Psoas muscle (tissue), 8 donors: ENCODE data around the gene SYNE2. TPM values are rescaled to one million over a fixed set of nuclear protein-coding genes. Genes with fewer than 3 reads are reported as not detected.
A peak's percentile ranks its signal among the peaks of the same experiment; 100 is the strongest.

Experiments
- ATAC-seq, 4 donors: fragments of 200-7000 bp; cut with Tn5 transposase; one replicate each; pipeline ENCODE4 v1.9.1; 2020; ENCODE audit warnings: moderate library complexity in 3 of 4, mild to moderate bottlenecking in 2 of 4
- DNase-seq, 2 donors: peaks; one replicate each; pipeline ENCODE4 v3.0.0-alpha.2; 2020
- H3K27ac ChIP-seq: fragments of 200-600 bp; one replicate; pipeline ENCODE4 v1.8.0; 2022
- H3K27me3 ChIP-seq, 3 donors: fragments of 200-600 bp in 1 of 3; one replicate each; pipeline versions ENCODE4 v1.6.1 to v1.8.0; 2013 to 2022; ENCODE audit warnings: low read length in 2 of 3, mild to moderate bottlenecking in 2 of 3, moderate library complexity in 1 of 3; ENCODE audit not compliant: insufficient read depth in 3 of 3
- H3K36me3 ChIP-seq, 2 donors: fragments of 200-600 bp in 1 of 2; one replicate each; pipeline versions ENCODE4 v1.6.1 to v1.8.0; 2013 to 2022; ENCODE audit warnings: low read depth in 1 of 2, mild to moderate bottlenecking in 1 of 2, moderate library complexity in 1 of 2; ENCODE audit not compliant: insufficient read depth in 1 of 2
- H3K4me1 ChIP-seq: fragments of 200-600 bp; one replicate; pipeline ENCODE4 v1.8.0; 2022
- H3K4me3 ChIP-seq: fragments of 200-600 bp; one replicate; pipeline ENCODE4 v1.8.0; 2022; ENCODE audit warnings: mild to moderate bottlenecking
- H3K9me3 ChIP-seq: fragments of 200-600 bp; one replicate; pipeline ENCODE4 v1.8.0; 2022
- WGBS, 3 donors: extraction: QIAGEN DNeasy Blood & Tissue Kit; methylation state at CpG; one replicate each; pipeline versions ENCODE4 v1.1.6 to v1.1.7; 2013; 5-methylcytosine and 5-hydroxymethylcytosine counted together
- intact Hi-C, 2 donors: fragments of 100-400 bp; cut with DNase I; formaldehyde crosslinking; loops; one replicate each; pipeline versions ENCODE4 v1.11.0 to v1.14.2; 2022
- polyA plus RNA-seq, 3 donors: library from polyadenylated mRNA; stranded (reverse); fragments of 200-250 nt; gene quantifications; one replicate each; pipeline ENCODE4 v1.2.3, GENCODE V29; 2013
- total RNA-seq, 4 donors: library from RNA; stranded (reverse); fragmentation: NEBNext Ultra II Directional in 2 of 4; extraction: Animal tissue kit (Norgen Biotek cat#: 25700) in 2 of 4; gene quantifications; one replicate each; pipeline versions ENCODE4 v1.2.1 to v1.2.4, GENCODE V29; 2021 to 2023
- TF ChIP-seq, protein P1 (sequence below): fragments of 200-600 bp; IDR thresholded peaks from one replicate; pipeline ENCODE4 v1.8.0; 2022; ENCODE audit warnings: antibody characterized with exemption
- donor health status: healthy with polysubstance abuse.
- donor health status: DM: no; HTN: no; CAD: no; lungs with moderate emphysema.
- donor health status: Bipolar disorder and iron deficiency.
- donor health status: healthy.
- donor health status: DM: yes; HTN: yes; CAD: no.
- donor health status: DM: no; HTN: no; CAD: no.
- donor health status: DM: no; HTN: no; CAD: no.
- donor health status: DM: yes; HTN: yes; CAD: no.

SYNE2 gene
- total and polyA plus RNA-seq, 7 donors: 23.0 to 239 (median 150) TPM

GRCh38 chr14:64203366-64204006, 350.7 kb downstream of the SYNE2 start:
- intact Hi-C loops: no loop called here
- no peak overlapping the region for H3K4me3 ChIP-seq
- no peak overlapping the region for H3K27ac ChIP-seq
- no peaks in the 10 kb centered on the region for H3K27me3 ChIP-seq
- peaks cover 0 to 37% of the 10 kb centered on the region in 2 donors for H3K36me3 ChIP-seq
- 96 to 99% (median 98%) methylated on average over 4 of the region's 4 CpGs for WGBS, 3 donors
- H3K4me1 ChIP-seq: peaks cover 22% of the 10 kb centered on the region
- TF ChIP-seq, protein P1, sequence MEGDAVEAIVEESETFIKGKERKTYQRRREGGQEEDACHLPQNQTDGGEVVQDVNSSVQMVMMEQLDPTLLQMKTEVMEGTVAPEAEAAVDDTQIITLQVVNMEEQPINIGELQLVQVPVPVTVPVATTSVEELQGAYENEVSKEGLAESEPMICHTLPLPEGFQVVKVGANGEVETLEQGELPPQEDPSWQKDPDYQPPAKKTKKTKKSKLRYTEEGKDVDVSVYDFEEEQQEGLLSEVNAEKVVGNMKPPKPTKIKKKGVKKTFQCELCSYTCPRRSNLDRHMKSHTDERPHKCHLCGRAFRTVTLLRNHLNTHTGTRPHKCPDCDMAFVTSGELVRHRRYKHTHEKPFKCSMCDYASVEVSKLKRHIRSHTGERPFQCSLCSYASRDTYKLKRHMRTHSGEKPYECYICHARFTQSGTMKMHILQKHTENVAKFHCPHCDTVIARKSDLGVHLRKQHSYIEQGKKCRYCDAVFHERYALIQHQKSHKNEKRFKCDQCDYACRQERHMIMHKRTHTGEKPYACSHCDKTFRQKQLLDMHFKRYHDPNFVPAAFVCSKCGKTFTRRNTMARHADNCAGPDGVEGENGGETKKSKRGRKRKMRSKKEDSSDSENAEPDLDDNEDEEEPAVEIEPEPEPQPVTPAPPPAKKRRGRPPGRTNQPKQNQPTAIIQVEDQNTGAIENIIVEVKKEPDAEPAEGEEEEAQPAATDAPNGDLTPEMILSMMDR: no peak
- DNase-seq (no peak), ATAC-seq (no peak)
- no peaks in the 10 kb centered on the region for H3K9me3 ChIP-seq

GRCh38 chr14:64208261-64208660, 355.5 kb downstream of the SYNE2 start:
- H3K27me3 ChIP-seq: no peaks in the 10 kb centered on the region
- intact Hi-C loops: no loop called here
- no peaks in the 10 kb centered on the region for H3K9me3 ChIP-seq
- peak overlapping the region; percentile 79 for H3K27ac ChIP-seq
- peaks cover 23% of the 10 kb centered on the region for H3K4me1 ChIP-seq
- no peak overlapping the region for H3K4me3 ChIP-seq
- ATAC-seq: no peak
- H3K36me3 ChIP-seq: peaks cover 0 to 78% of the 10 kb centered on the region in 2 donors
- WGBS, 3 donors: 93 to 98% (median 98%) methylated on average over 7 of the region's 7 CpGs
- DNase-seq: no peak
- TF ChIP-seq, protein P1: no peak

GRCh38 chr14:64208981-64209380, 356.2 kb downstream of the SYNE2 start:
- intact Hi-C loops: no loop called here
- Histone ChIP-seq H3K36me3 (peaks cover 0 to 75% of the 10 kb centered on the region in 2 donors), H3K27me3 (no peaks in the 10 kb centered on the region), H3K27ac (peak overlapping the region; percentile 79), H3K9me3 (no peaks in the 10 kb centered on the region), H3K4me1 (peaks cover 28% of the 10 kb centered on the region), H3K4me3 (no peak overlapping the region)
- ATAC-seq (peak; percentile 19 to 52 (median 42)), DNase-seq (no peak)
- WGBS, 3 donors: 52 to 76% (median 53%) methylated on average over 10 of the region's 10 CpGs
- TF ChIP-seq, protein P1: no peak

DNA sequence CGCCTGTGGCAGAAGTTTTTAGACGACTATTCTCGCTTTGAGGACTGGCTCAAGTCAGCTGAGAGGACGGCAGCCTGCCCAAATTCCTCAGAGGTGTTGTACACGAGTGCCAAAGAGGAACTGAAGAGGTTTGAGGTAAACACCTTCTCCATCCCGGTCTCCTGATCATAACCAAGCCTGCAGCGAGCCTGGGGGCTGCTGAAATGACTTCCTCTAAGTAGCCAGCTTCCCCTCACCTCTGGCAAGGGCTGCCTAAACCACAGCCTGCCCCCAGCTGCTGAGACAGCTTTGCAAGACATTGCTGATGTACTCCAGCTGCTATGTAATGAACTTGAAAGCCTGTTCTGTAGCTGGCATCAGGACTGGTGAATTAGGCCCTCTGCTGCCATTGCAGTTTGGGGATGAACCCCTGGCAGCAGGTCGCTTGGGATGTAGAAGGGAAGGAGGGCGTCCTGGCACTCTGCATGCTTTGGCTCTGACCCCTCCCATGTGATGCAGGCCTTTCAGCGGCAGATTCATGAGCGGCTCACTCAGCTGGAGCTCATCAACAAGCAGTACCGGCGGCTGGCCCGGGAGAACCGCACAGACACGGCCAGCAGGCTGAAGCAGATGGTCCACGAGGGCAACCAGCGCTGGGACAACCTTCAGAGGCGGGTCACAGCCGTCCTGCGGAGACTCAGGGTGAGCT, 356.8 kb downstream of the SYNE2 start:
- peaks cover 0 to 76% of the 10 kb centered on the region in 2 donors for H3K36me3 ChIP-seq
- peaks cover 28% of the 10 kb centered on the region for H3K4me1 ChIP-seq
- DNase-seq (peak in 1 of 2 donors; percentile 54), ATAC-seq (peak; percentile 56 to 69 (median 60))
- H3K27ac ChIP-seq: peak overlapping the region; percentile 79
- H3K4me3 ChIP-seq: no peak overlapping the region
- intact Hi-C loops: loop anchor here in 1 of 2 donors (10.0 kb wide), 1 partner anchor 85 kb away; the partner anchor contains the start of gene ESR2
- H3K9me3 ChIP-seq: no peaks in the 10 kb centered on the region
- 31 to 38% (median 31%) methylated on average over 21 of the region's 21 CpGs for WGBS, 3 donors
- H3K27me3 ChIP-seq: no peaks in the 10 kb centered on the region
- TF ChIP-seq, protein P1: no peak
